IPS DF 4.7 (cell line): ENCODE results near the gene TTC3.

ENCODE experiments used
- DNase-seq: peaks from one replicate; pipeline ENCODE4 v3.0.0-alpha.2; 2013; ENCODE audit warnings: low spot score; ENCODE audit errors: extremely low read depth

TTC3 gene

DNA sequence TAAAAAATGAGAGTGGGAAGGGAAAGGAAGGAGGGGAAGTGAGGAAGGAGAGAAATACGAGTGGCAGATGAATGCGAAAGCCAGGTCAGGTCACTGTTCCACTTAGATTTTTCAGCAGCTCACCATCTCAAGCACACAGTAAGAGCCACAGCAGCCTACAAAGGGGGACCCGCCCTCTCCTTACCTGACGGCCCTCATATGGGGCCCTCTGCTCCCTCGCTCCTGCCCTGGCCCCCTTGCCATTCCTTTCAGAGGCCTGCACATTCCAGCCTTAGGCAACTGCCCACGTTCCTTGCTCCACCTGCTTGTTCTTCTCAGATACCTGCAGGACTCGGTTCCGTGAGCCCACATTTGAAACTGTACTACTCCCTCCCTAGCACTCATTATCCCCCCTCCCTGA, 172.1 kb downstream of the TTC3 start:
- no peak for DNase-seq

GRCh38 chr21:37248298-37248697, 175.2 kb downstream of the TTC3 start:
- no peak for DNase-seq

GRCh38 chr21:37249112-37249904, 176.3 kb downstream of the TTC3 start:
- no peak for DNase-seq

GRCh38 chr21:37251294-37251634, 178.2 kb downstream of the TTC3 start:
- DNase-seq = no peak
